Esophagus squamous epithelium (tissue), 5 donors: ENCODE results near the gene TBX2. TPM values are rescaled to one million over a fixed set of nuclear protein-coding genes. Genes with fewer than 3 reads are reported as not detected.
A peak's percentile ranks its signal among the peaks of the same experiment; 100 is the strongest.

Experiments
- DNase-seq: peaks from one replicate; lab custom pipeline; 2025; lab: John Stamatoyannopoulos, UW
- H3K27ac ChIP-seq, 4 donors: fragments of 200-600 bp; sonication (generic); one replicate each; pipeline ENCODE4 v1.5.1; 2016 to 2019; ENCODE audit warnings: mild to moderate bottlenecking in 1 of 4
- H3K27me3 ChIP-seq, 4 donors: fragments of 200-600 bp; sonication (generic); 1 replicate in 3 of 4; 2 replicates in 1 of 4; pipeline versions ENCODE4 v1.5.1 to v1.6.0; 2017 to 2021; ENCODE audit warnings: antibody characterized with exemption in 1 of 4
- H3K36me3 ChIP-seq, 3 donors: fragments of 200-600 bp; sonication (generic); one replicate each; pipeline ENCODE4 v1.5.1; 2016 to 2019
- H3K4me1 ChIP-seq, 3 donors: fragments of 200-600 bp; sonication (generic); one replicate each; pipeline ENCODE4 v1.5.1; 2017 to 2019
- H3K4me3 ChIP-seq, 4 donors: fragments of 200-600 bp; sonication (generic); 1 replicate in 3 of 4; 2 replicates in 1 of 4; pipeline ENCODE4 v1.5.1; 2016 to 2019; ENCODE audit warnings: mild to moderate bottlenecking in 2 of 4, moderate library complexity in 1 of 4
- H3K9me3 ChIP-seq, 3 donors: fragments of 200-600 bp; sonication (generic); one replicate each; pipeline ENCODE4 v1.5.1; 2016 to 2019
- POLR2A ChIP-seq, 4 donors: fragments of 450-650 bp; IDR thresholded peaks; one replicate each; pipeline ENCODE4 v1.6.1; 2017; ENCODE audit warnings: antibody characterized with exemption in 4 of 4, mild to moderate bottlenecking in 4 of 4, moderate library complexity in 3 of 4
- WGBS, 2 donors: methylation state at CpG; one replicate each; pipeline ENCODE4 v1.1.5; 2018; 5-methylcytosine and 5-hydroxymethylcytosine counted together
- intact Hi-C: fragments of 100-400 bp; cut with DNase I; formaldehyde crosslinking; loops from one replicate; pipeline ENCODE4 v1.15.0; 2022
- total RNA-seq, 4 donors: library from RNA; depleted of rRNA; stranded (reverse); fragments of >200 nt; gene quantifications; one replicate each; pipeline ENCODE4 v1.1.0, GENCODE V29; 2016
- TF ChIP-seq, protein P1 (sequence below), 6 experiments: fragments of 450-650 bp in 4 of 6; fragments of 200-600 bp in 2 of 6; sonication (generic) in 2 of 6; IDR thresholded peaks; one replicate each; pipeline ENCODE4 v1.5.1; 2016 to 2019; ENCODE audit warnings: antibody characterized with exemption in 6 of 6, mild to moderate bottlenecking in 4 of 6, moderate library complexity in 4 of 6
- donor health status: DM: yes; HTN: yes; CAD: no.

The TBX2 gene
- total RNA-seq = 10 to 100 TPM in 1 of 4 donors, 1 to 10 TPM in 3; 2.2 to 13.4 (median 4.2) TPM

DNA sequence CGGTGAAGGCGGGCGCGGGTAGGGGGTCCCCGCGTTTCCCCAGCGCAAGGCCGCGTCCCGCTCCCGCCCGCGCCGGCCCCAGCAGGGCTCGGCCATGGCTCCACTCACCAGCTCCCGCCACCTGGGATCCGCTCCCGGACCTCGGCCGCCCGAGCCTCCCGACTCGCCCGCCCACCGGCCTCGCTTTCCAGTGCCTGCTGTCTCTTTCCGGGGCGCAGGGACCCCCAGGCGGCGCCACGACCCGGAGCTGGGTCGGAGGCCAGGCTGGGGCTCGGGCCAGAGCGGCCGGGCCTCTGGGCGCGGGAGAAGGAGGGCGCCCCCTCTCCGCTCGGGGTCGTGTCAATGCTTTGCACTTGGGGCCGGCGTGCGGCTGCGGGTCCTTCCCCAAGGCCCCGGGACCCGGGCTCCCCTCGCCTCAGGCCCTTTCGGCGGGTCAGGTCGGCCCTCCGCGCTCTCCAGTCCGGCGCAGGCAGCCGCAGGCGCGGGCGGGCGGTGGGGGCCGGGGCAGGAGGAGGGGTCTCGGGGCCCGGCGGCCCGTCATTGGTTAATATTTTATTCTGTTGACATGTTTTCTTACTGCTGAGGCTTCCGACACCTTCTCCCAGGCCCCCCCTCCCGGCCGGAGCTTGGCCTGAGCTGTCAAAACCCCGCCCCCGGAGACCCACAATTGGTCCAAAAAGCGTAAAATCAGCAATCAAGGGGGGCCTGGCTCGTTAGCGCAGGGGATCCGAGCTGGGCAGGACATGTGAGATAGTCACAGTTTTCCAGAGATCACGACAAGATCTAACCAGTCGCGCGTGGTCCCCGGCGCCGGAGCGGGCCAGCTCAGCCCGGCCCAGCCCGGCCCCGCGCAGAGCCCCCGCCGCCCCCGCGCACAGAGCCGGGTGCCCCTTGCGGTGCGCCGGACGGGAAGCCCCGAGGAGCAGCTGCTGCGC, at the start of gene TBX2:
Gene TBX2 (plus strand): TSS at position 713 of the 935 bp plus-strand sequence. CDS start 334 bp downstream, outside the sequence.
- Histone ChIP-seq H3K27me3 (peaks cover 47 to 99% (median 58%) of the 10 kb centered on the region in 4 donors), H3K27ac (peak within 1 kb of the TSS; percentile 79 to 92 (median 88)), H3K4me3 (peak within 1 kb of the TSS; percentile 38 to 81 (median 53)), H3K4me1 (peaks cover 46 to 85% (median 54%) of the 10 kb centered on the region in 3 donors), H3K36me3 (no peaks in the 10 kb centered on the region), H3K9me3 (no peaks in the 10 kb centered on the region)
- intact Hi-C loops = loop anchor here (5.0 kb wide), 1 partner anchor 397 kb away; no protein-coding TSS in a partner anchor
- WGBS, 2 donors = no CpG with 5 or more reads among the region's 98 CpGs
- TF ChIP-seq, protein P1, sequence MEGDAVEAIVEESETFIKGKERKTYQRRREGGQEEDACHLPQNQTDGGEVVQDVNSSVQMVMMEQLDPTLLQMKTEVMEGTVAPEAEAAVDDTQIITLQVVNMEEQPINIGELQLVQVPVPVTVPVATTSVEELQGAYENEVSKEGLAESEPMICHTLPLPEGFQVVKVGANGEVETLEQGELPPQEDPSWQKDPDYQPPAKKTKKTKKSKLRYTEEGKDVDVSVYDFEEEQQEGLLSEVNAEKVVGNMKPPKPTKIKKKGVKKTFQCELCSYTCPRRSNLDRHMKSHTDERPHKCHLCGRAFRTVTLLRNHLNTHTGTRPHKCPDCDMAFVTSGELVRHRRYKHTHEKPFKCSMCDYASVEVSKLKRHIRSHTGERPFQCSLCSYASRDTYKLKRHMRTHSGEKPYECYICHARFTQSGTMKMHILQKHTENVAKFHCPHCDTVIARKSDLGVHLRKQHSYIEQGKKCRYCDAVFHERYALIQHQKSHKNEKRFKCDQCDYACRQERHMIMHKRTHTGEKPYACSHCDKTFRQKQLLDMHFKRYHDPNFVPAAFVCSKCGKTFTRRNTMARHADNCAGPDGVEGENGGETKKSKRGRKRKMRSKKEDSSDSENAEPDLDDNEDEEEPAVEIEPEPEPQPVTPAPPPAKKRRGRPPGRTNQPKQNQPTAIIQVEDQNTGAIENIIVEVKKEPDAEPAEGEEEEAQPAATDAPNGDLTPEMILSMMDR (IDR thresholded peaks at IDR 0.05) = no peak
- TF ChIP-seq POLR2A (IDR thresholded peaks at IDR 0.05) = peak in 2 of 4 donors; percentile 45
- no peak for DNase-seq

DNA sequence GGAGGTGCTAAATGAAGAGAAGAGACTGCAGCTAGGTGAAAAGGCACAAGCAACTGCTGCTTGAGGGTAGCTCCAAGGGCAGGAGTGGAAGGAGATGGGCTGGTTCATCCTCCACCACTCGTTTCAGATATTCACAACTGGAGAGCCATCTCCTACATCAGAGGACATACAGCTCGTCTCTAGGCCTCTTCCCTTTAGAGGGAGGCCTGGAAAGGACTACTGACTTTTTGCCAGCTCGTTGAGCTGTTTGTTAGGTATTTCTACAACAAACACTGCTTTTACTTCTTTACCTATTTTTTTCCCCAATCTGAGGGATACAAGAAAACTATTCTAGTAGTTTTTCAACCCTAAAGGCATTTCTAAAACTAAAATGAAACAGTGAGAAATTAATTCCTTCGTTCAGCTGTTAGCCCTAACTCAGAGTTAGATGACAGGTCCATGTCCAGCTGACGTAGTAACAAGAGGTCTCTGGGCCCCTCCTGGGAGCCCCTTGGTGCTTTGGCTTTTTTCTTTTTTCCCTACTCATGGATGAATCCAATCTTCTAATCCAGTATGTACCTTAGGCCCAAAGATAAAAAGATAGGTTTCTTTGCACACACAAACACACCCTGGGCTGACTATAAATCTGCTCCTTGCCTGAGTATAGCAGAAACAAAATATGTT, 47.8 kb upstream of the TBX2 start:
- no peak for DNase-seq
- Histone ChIP-seq H3K9me3 (no peaks in the 10 kb centered on the region), H3K4me3 (no peak overlapping the region), H3K4me1 (peaks cover 0 to 42% (median 16%) of the 10 kb centered on the region in 3 donors), H3K27ac (no peak overlapping the region), H3K36me3 (no peaks in the 10 kb centered on the region), H3K27me3 (no peaks in the 10 kb centered on the region)
- intact Hi-C loops = no loop called here
- TF ChIP-seq POLR2A (IDR thresholded peaks at IDR 0.05) = no peak
- TF ChIP-seq, protein P1 (IDR thresholded peaks at IDR 0.05) = no peak
- 77 to 83% methylated on average over 5 of the region's 5 CpGs for WGBS, 2 donors

- no peaks in the 10 kb centered on the region for H3K36me3 ChIP-seq
- peaks cover 0 to 47% (median 16%) of the 10 kb centered on the region in 3 donors for H3K4me1 ChIP-seq
- no peak overlapping the region for H3K4me3 ChIP-seq
- intact Hi-C loops = no loop called here
- WGBS, 2 donors = 56 to 69% methylated on average over 6 to 7 of the region's 7 CpGs
- H3K9me3 ChIP-seq = no peaks in the 10 kb centered on the region
- no peak for DNase-seq
- no peak for TF ChIP-seq POLR2A (IDR thresholded peaks at IDR 0.05)
- TF ChIP-seq, protein P1 (IDR thresholded peaks at IDR 0.05) = no peak
- no peak overlapping the region for H3K27ac ChIP-seq
- no peaks in the 10 kb centered on the region for H3K27me3 ChIP-seq
Observed at GRCh38 chr17:61352408-61352770, 47.3 kb upstream of the TBX2 start.

- Histone ChIP-seq H3K36me3 (no peaks in the 10 kb centered on the region), H3K9me3 (no peaks in the 10 kb centered on the region), H3K27me3 (no peaks in the 10 kb centered on the region), H3K4me3 (no peak overlapping the region), H3K4me1 (peaks cover 0 to 51% (median 16%) of the 10 kb centered on the region in 3 donors), H3K27ac (peak overlapping the region in 2 of 4 donors; percentile 30 to 45)
- TF ChIP-seq POLR2A (IDR thresholded peaks at IDR 0.05) = no peak
- TF ChIP-seq, protein P1 (IDR thresholded peaks at IDR 0.05) = no peak
- WGBS, 2 donors = 62 to 78% methylated on average over 8 to 10 of the region's 12 CpGs
- intact Hi-C loops = no loop called here
- DNase-seq = no peak
Observed at GRCh38 chr17:61352781-61353491, 46.7 kb upstream of the TBX2 start.
